HepG2 (cell line): ENCODE results near the gene HNRNPH3. TPM values are rescaled to one million over a fixed set of nuclear protein-coding genes. Genes with fewer than 3 reads are reported as not detected.
A peak's percentile ranks its signal among the peaks of the same experiment; 100 is the strongest.

Source experiments
- BCL6 ChIP-seq: IDR thresholded peaks from 2 replicates; pipeline ENCODE4 v1.6.1; 2016; ENCODE audit warnings: missing genetic modification reagents, missing compliant biosample characterization
- CREBL2 ChIP-seq: sonication (generic); formaldehyde crosslinking; IDR thresholded peaks from 2 replicates; pipeline ENCODE4 v1.8.1; 2023; ENCODE audit warnings: missing genetic modification reagents, mild to moderate bottlenecking, borderline replicate concordance
- GATAD1 ChIP-seq: IDR thresholded peaks from 2 replicates; pipeline ENCODE4 v1.6.1; 2016; ENCODE audit warnings: missing genetic modification reagents, missing compliant biosample characterization
- HOXA5 ChIP-seq: sonication (generic); formaldehyde crosslinking; IDR thresholded peaks from 2 replicates; pipeline ENCODE4 v1.4.0; 2020; ENCODE audit warnings: missing genetic modification reagents
- ISL2 ChIP-seq: sonication (generic); formaldehyde crosslinking; IDR thresholded peaks from 2 replicates; pipeline ENCODE4 v1.5.0; 2020; ENCODE audit warnings: missing genetic modification reagents
- MTERF4 ChIP-seq: sonication (generic); formaldehyde crosslinking; IDR thresholded peaks from 2 replicates; pipeline ENCODE4 v1.8.0; 2023; ENCODE audit warnings: mild to moderate bottlenecking, missing genetic modification reagents
- NFYB ChIP-seq: sonication (generic); formaldehyde crosslinking; IDR thresholded peaks from 2 replicates; pipeline ENCODE4 v1.4.0; 2020; ENCODE audit warnings: missing genetic modification reagents
- NPAS2 ChIP-seq: sonication (generic); formaldehyde crosslinking; IDR thresholded peaks from 2 replicates; pipeline ENCODE4 v1.8.0; 2022; ENCODE audit warnings: mild to moderate bottlenecking, missing genetic modification reagents, borderline replicate concordance
- PCBP1 ChIP-seq: fragments of 200-400 bp; formaldehyde crosslinking; IDR thresholded peaks from 2 replicates; pipeline ENCODE4 v1.6.1; 2017; ENCODE audit warnings: mild to moderate bottlenecking, low read depth, low read length, borderline replicate concordance
- TAF1 ChIP-seq: sonication (generic); formaldehyde crosslinking; IDR thresholded peaks from 2 replicates; pipeline ENCODE4 v1.4.0; 2020; ENCODE audit warnings: missing genetic modification reagents
- TRAFD1 ChIP-seq: sonication (generic); formaldehyde crosslinking; IDR thresholded peaks from 2 replicates; pipeline ENCODE4 v1.5.1; 2020; ENCODE audit warnings: missing genetic modification reagents, mild to moderate bottlenecking, borderline replicate concordance
- UBTF ChIP-seq: sonication (generic); formaldehyde crosslinking; IDR thresholded peaks from 2 replicates; pipeline ENCODE4 v1.4.0; 2020; ENCODE audit warnings: mild to moderate bottlenecking, missing genetic modification reagents
- ZBTB14 ChIP-seq: sonication (generic); formaldehyde crosslinking; IDR thresholded peaks from 2 replicates; pipeline ENCODE4 v1.4.0; 2020; ENCODE audit warnings: missing genetic modification reagents
- ZFY ChIP-seq: sonication (generic); formaldehyde crosslinking; IDR thresholded peaks from 2 replicates; pipeline ENCODE4 v1.4.0; 2020; ENCODE audit warnings: missing genetic modification reagents
- ZNF207 ChIP-seq: fragments of 450-650 bp; IDR thresholded peaks from 2 replicates; pipeline ENCODE4 v1.6.1; 2016; ENCODE audit warnings: antibody characterized with exemption, borderline replicate concordance
- ZNF263 ChIP-seq: sonication (generic); formaldehyde crosslinking; IDR thresholded peaks from 2 replicates; pipeline ENCODE4 v1.4.0; 2020; ENCODE audit warnings: missing genetic modification reagents
- ZNF441 ChIP-seq: sonication (generic); formaldehyde crosslinking; IDR thresholded peaks from 2 replicates; pipeline ENCODE4 v1.7.0; 2021; ENCODE audit warnings: missing genetic modification reagents, borderline replicate concordance
- ZNF75D ChIP-seq: sonication (generic); formaldehyde crosslinking; IDR thresholded peaks from 2 replicates; pipeline ENCODE4 v1.8.1; 2023; ENCODE audit warnings: missing genetic modification reagents, mild to moderate bottlenecking, borderline replicate concordance
- polyA plus RNA-seq, 8 experiments: library from polyadenylated mRNA; depleted of rRNA in 3 of 8; stranded (reverse) in 7 of 8; unstranded in 1 of 8; fragments of >200 nt; fragmentation: Illumina TruSeq in 4 of 8; extraction: Trizol in 4 of 8; gene quantifications; 2 replicates each; pipeline versions ENCODE4 v1.2.1 to v1.2.3, GENCODE V29; 2011 to 2016; ENCODE audit warnings: low read depth in 4 of 8, missing spikeins in 1 of 8, mixed read lengths in 1 of 8; ENCODE audit not compliant: insufficient read depth in 1 of 8
- total RNA-seq, 5 experiments: library from RNA; depleted of rRNA; stranded (reverse); fragments of >200 nt; fragmentation: Illumina TruSeq; extraction: Trizol; gene quantifications; 2 replicates each; pipeline ENCODE4 v1.2.3, GENCODE V29; 2016; ENCODE audit warnings: low read depth in 1 of 5

The HNRNPH3 gene
- total and polyA plus RNA-seq, 2 of the 13 experiments (the other 11 are each of a cell fraction or from before 2014, with no cell fraction given): 46.0 to 47.7 TPM

GRCh38 chr10:68332259-68333057 lies 594 bp downstream of the HNRNPH3 start, which contains the start of gene PBLD (continued):
- no peak for TF ChIP-seq NFYB (CRISPR knock-in tag)
- peak; percentile 14 for TF ChIP-seq TAF1
- TF ChIP-seq TRAFD1 (CRISPR knock-in tag): no peak
- TF ChIP-seq ZNF263 (CRISPR knock-in tag): peak; percentile 57
- no peak for TF ChIP-seq ZNF207
- no peak for TF ChIP-seq CREBL2 (CRISPR knock-in tag)
- TF ChIP-seq BCL6 (CRISPR knock-in tag): no peak
- TF ChIP-seq ZFY (CRISPR knock-in tag): peak; percentile 82
- peak; percentile 94 for TF ChIP-seq ZBTB14
- TF ChIP-seq UBTF (CRISPR knock-in tag): peak; percentile 50
- peak; percentile 84; the same call in 1 of the 2 replicates for TF ChIP-seq HOXA5 (CRISPR knock-in tag)
- peak; percentile 49; the same call in 1 of the 2 replicates for TF ChIP-seq GATAD1
- TF ChIP-seq PCBP1: peak; percentile 68; the same call in 1 of the 2 replicates
- 0 out of 2 replicates have a peak, but pooled peaks have one; percentile 2 for TF ChIP-seq MTERF4 (CRISPR knock-in tag)
- no peak; the same call in 1 of the 2 replicates for TF ChIP-seq ZNF441 (CRISPR knock-in tag)
- TF ChIP-seq ZNF75D (CRISPR knock-in tag): peak; percentile 63; the same call in 1 of the 2 replicates
- no peak for TF ChIP-seq NPAS2 (CRISPR knock-in tag)
- TF ChIP-seq ISL2: peak; percentile 42; the same call in 1 of the 2 replicates
